ENCODE results near the gene ZCCHC12.

DNA sequence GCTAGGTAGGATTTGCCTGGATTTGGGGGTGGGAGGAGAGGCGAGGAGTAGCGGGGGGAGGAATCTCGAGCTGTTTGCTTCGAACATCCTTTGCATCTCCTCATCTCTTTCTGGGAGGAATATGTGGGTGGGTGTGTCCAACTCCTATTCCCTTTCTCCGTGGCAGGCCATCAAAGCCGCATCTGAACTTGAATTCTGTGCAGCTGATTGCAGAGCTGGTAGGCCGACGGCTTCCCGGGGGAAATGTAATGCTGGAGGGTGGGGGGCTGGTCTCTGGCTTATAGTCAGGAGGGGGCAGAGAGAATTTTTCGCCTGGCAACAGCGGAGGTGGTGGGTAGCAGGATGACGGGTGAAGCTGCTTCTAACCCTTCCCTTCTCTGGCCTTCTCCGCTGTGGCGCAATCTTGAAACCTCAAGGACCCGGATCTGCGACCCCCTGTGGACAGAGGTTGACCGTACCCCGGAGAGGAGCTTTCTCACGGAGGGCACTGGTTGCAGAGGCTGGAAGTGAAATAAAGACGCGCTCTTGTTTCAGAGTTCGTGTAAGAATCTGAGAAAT lies 628 bp downstream of the ZCCHC12 start:
- TF ChIP-seq, protein P1, sequence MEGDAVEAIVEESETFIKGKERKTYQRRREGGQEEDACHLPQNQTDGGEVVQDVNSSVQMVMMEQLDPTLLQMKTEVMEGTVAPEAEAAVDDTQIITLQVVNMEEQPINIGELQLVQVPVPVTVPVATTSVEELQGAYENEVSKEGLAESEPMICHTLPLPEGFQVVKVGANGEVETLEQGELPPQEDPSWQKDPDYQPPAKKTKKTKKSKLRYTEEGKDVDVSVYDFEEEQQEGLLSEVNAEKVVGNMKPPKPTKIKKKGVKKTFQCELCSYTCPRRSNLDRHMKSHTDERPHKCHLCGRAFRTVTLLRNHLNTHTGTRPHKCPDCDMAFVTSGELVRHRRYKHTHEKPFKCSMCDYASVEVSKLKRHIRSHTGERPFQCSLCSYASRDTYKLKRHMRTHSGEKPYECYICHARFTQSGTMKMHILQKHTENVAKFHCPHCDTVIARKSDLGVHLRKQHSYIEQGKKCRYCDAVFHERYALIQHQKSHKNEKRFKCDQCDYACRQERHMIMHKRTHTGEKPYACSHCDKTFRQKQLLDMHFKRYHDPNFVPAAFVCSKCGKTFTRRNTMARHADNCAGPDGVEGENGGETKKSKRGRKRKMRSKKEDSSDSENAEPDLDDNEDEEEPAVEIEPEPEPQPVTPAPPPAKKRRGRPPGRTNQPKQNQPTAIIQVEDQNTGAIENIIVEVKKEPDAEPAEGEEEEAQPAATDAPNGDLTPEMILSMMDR (optimal IDR thresholded peaks at IDR 0.05 in 1 of 3, IDR thresholded peaks at IDR 0.05 in 1 of 3, conservative IDR thresholded peaks at IDR 0.05 in 1 of 3; ENCODE audit: extremely low read depth in 1 of 3, insufficient read depth in 2 of 3, low read length in 3 of 3): no peak
- no peak for TF ChIP-seq EZH2 (IDR thresholded peaks at IDR 0.05; ENCODE audit: low read length)
